OCI-LY7 (cell line): ENCODE data around the gene ZMYND11. TPM values are rescaled to one million over a fixed set of nuclear protein-coding genes. Genes with fewer than 3 reads are reported as not detected.
A peak's percentile ranks its signal among the peaks of the same experiment; 100 is the strongest.

ENCODE experiments used
- BruUV-seq: library from RNA; stranded (reverse); fragments of 400-500 nt; replicated peaks from 2 replicates; lab custom pipeline; 2021; lab: Mats Ljungman, UMichigan
- CTCF ChIA-PET: fragments of 300-600 bp; sonication (Branson Sonifier 250); formaldehyde crosslinking; loops from one replicate; lab custom pipeline; 2022; ENCODE audit warnings: antibody characterized with exemption; ENCODE audit not compliant: unreplicated experiment; lab: Charles Lee
- POLR2A ChIA-PET: fragments of 300-600 bp; sonication (Branson Sonifier 250); formaldehyde crosslinking; loops from one replicate; lab custom pipeline; 2022; ENCODE audit warnings: antibody characterized with exemption; lab: Charles Lee
- DNase-seq: peaks from one replicate; pipeline ENCODE4 v3.0.0-alpha.2; 2015; ENCODE audit warnings: low spot score
- H2AFZ ChIP-seq: fragments of 200-600 bp; sonication (generic), shearing (Covaris generic); 2 replicates; pipeline ENCODE4 v1.6.1; 2014; ENCODE audit warnings: mild to moderate bottlenecking, antibody characterized with exemption, low read length, moderate library complexity
- H3K27ac ChIP-seq: fragments of 200-600 bp; sonication (generic); 2 replicates; pipeline ENCODE4 v1.5.1; 2014; ENCODE audit warnings: mixed run types, low read depth, mild to moderate bottlenecking, moderate library complexity, low read length, inconsistent platforms; ENCODE audit not compliant: poor library complexity, severe bottlenecking
- H3K36me3 ChIP-seq: fragments of 200-600 bp; sonication (generic); 2 replicates; pipeline ENCODE4 v1.6.1; 2014; ENCODE audit warnings: mild to moderate bottlenecking, antibody characterized with exemption, low read length, moderate library complexity, mixed read lengths; ENCODE audit not compliant: insufficient read depth
- H3K4me1 ChIP-seq: fragments of 200-600 bp; sonication (generic); 2 replicates; pipeline ENCODE4 v1.5.1; 2014; ENCODE audit warnings: mild to moderate bottlenecking, low read length; ENCODE audit not compliant: insufficient read depth, poor library complexity, severe bottlenecking
- H3K4me2 ChIP-seq: fragments of 200-600 bp; sonication (generic); 2 replicates; pipeline ENCODE4 v1.6.1; 2014; ENCODE audit warnings: mild to moderate bottlenecking, low read length
- H3K4me3 ChIP-seq: fragments of 200-600 bp; sonication (generic); 2 replicates; pipeline ENCODE4 v1.5.1; 2014; ENCODE audit warnings: mild to moderate bottlenecking, low read depth, low read length; ENCODE audit not compliant: poor library complexity, severe bottlenecking
- H3K79me2 ChIP-seq: fragments of 200-600 bp; sonication (generic); 2 replicates; pipeline ENCODE4 v1.6.1; 2016; ENCODE audit warnings: low read depth, mild to moderate bottlenecking, low read length, moderate library complexity, mixed read lengths; ENCODE audit not compliant: insufficient read depth
- H3K9me2 ChIP-seq: fragments of 200-600 bp; sonication (generic); 2 replicates; pipeline ENCODE4 v1.6.1; 2016; ENCODE audit warnings: mild to moderate bottlenecking, low read length, mixed read lengths; ENCODE audit not compliant: insufficient read depth
- H3K9me3 ChIP-seq: fragments of 200-600 bp; sonication (generic); 2 replicates; pipeline ENCODE4 v1.6.1; 2014; ENCODE audit warnings: mild to moderate bottlenecking, mixed run types, low read length, mixed read lengths
- H4K20me1 ChIP-seq: fragments of 200-600 bp; sonication (generic); 2 replicates; pipeline ENCODE4 v1.6.1; 2014; ENCODE audit warnings: mild to moderate bottlenecking, antibody characterized with exemption, low read length, moderate library complexity, mixed read lengths; ENCODE audit not compliant: insufficient read depth
- CTCF ChIP-seq: fragments of 200-600 bp; sonication (generic); conservative IDR thresholded peaks from 2 replicates; pipeline ENCODE4 v1.5.1; 2014; ENCODE audit warnings: mild to moderate bottlenecking, antibody characterized with exemption, low read length, moderate library complexity, mixed read lengths
- EZH2phosphoT487 ChIP-seq: fragments of 200-600 bp; sonication (generic); IDR thresholded peaks from 2 replicates; pipeline ENCODE4 v1.6.1; 2018; ENCODE audit warnings: low read depth, borderline replicate concordance, mild to moderate bottlenecking, mixed run types, antibody characterized with exemption, low read length, moderate library complexity, mixed read lengths
- intact Hi-C: fragments of 100-400 bp; cut with micrococcal nuclease; formaldehyde crosslinking; loops from one replicate; pipeline ENCODE4 v1.10.0; 2022; ENCODE audit not compliant: unreplicated experiment
- total RNA-seq, 2 experiments: library from RNA; depleted of rRNA in 1 of 2; stranded (reverse); fragments of >200 nt in 1 of 2; shearing (Covaris generic) in 1 of 2; gene quantifications; 2 replicates each; pipeline ENCODE4 v1.2.3, GENCODE V29; 2014 to 2022

ZMYND11 gene
- total RNA-seq, 2 experiments from 2014 or later, result 4.0 to 5.5 TPM

- Histone ChIP-seq H3K36me3 (no peaks in the 10 kb centered on the region), H3K27ac (no peak overlapping the region), H3K9me2 (no peaks in the 10 kb centered on the region), H2AFZ (no peak overlapping the region), H3K4me2 (no peak overlapping the region), H3K9me3 (no peaks in the 10 kb centered on the region), H3K4me3 (no peak overlapping the region), H3K79me2 (no peaks in the 10 kb centered on the region), H4K20me1 (no peaks in the 10 kb centered on the region), H3K4me1 (peaks cover 10% of the 10 kb centered on the region)
- DNase-seq, result no peak
- intact Hi-C loops, result no loop called here
- ChIA-PET POLR2A (interaction anchor here (0.9 kb wide), 1 partner anchor 130 kb away, joined by 4 read pairs; no protein-coding TSS in a partner anchor), CTCF (no interaction called here)
- TF ChIP-seq EZH2phosphoT487 (no peak), CTCF (no peak)
- BruUV-seq, result no TSS peak
Observed at GRCh38 chr10:219731-220472, 84.6 kb downstream of the ZMYND11 start.

GRCh38 chr10:224571-224970 lies 89.3 kb downstream of the ZMYND11 start:
- H3K27ac ChIP-seq, result no peak overlapping the region
- TF ChIP-seq EZH2phosphoT487 (no peak), CTCF (no peak)
- H3K4me3 ChIP-seq, result no peak overlapping the region
- no TSS peak for BruUV-seq
- no peak overlapping the region for H2AFZ ChIP-seq
- H3K36me3 ChIP-seq, result no peaks in the 10 kb centered on the region
- intact Hi-C loops, result no loop called here
- ChIA-PET CTCF (no interaction called here), POLR2A (no interaction called here)
- no peaks in the 10 kb centered on the region for H3K9me2 ChIP-seq
- DNase-seq, result peak; percentile 64
- no peaks in the 10 kb centered on the region for H4K20me1 ChIP-seq
- peaks cover 10% of the 10 kb centered on the region for H3K4me1 ChIP-seq
- no peaks in the 10 kb centered on the region for H3K79me2 ChIP-seq
- H3K4me2 ChIP-seq, result no peak overlapping the region
- no peaks in the 10 kb centered on the region for H3K9me3 ChIP-seq

GRCh38 chr10:226018-226417 lies 90.8 kb downstream of the ZMYND11 start:
- H3K4me1 ChIP-seq, result peaks cover 10% of the 10 kb centered on the region
- no peak overlapping the region for H3K4me2 ChIP-seq
- DNase-seq, result no peak
- intact Hi-C loops, result no loop called here
- H3K36me3 ChIP-seq, result no peaks in the 10 kb centered on the region
- POLR2A ChIA-PET, result no interaction called here
- H3K4me3 ChIP-seq, result no peak overlapping the region
- no peaks in the 10 kb centered on the region for H4K20me1 ChIP-seq
- TF ChIP-seq CTCF, result no peak
- H2AFZ ChIP-seq, result no peak overlapping the region
- CTCF ChIA-PET, result no interaction called here
- H3K9me3 ChIP-seq, result no peaks in the 10 kb centered on the region
- no peak overlapping the region for H3K27ac ChIP-seq
- no TSS peak for BruUV-seq
- no peaks in the 10 kb centered on the region for H3K9me2 ChIP-seq
- H3K79me2 ChIP-seq, result no peaks in the 10 kb centered on the region
